NCI-H2171 treated with DMSO at 0.1 percent for 48 hours (cell line): ENCODE measurements around the gene GATC.
A peak's percentile ranks its signal among the peaks of the same experiment; 100 is the strongest.
"Not testable (repeated sequence)": the region's sequence is repeated elsewhere in the genome, so short reads cannot be mapped to it uniquely, and the experiment has no call there.

Experiments
- DNase-seq: peaks from one replicate; lab custom pipeline; 2025; lab: John Stamatoyannopoulos, UW

GATC gene

GRCh38 chr12:120437735-120438494 is 8.3 kb upstream of the GATC start, which contains the start of gene COX6A1:
Gene COX6A1, plus strand, starts transcription at chr12:120438113. Its CDS starts 14 bp downstream, at chr12:120438127.
- peak; percentile 100 for DNase-seq

- no peak for DNase-seq
Measured at GRCh38 chr12:120438495-120439198, 7.6 kb upstream of the GATC start.

- peak; percentile 49 for DNase-seq
Measured at GRCh38 chr12:120439646-120440247, 6.5 kb upstream of the GATC start.

- DNase-seq, result no peak
Measured at GRCh38 chr12:120444676-120445075, 1.6 kb upstream of the GATC start.

GRCh38 chr12:120446844-120447178 is 567 bp downstream of the GATC start:
- DNase-seq, result not testable (repeated sequence)

- DNase-seq, result no peak
Measured at GRCh38 chr12:120447992-120448391, 1.7 kb downstream of the GATC start.

- not testable (repeated sequence) for DNase-seq
Measured at GRCh38 chr12:120452524-120452923, 6.3 kb downstream of the GATC start.

GRCh38 chr12:120453060-120453750 is 7.0 kb downstream of the GATC start:
- DNase-seq, result no peak

- DNase-seq, result peak; percentile 38
Measured at GRCh38 chr12:120453977-120454376, 7.7 kb downstream of the GATC start.

- DNase-seq, result no peak
Measured at GRCh38 chr12:120455302-120455701, 9.1 kb downstream of the GATC start.

- DNase-seq, result no peak
Measured at GRCh38 chr12:120457133-120457532, 10.9 kb downstream of the GATC start.

- DNase-seq, result no peak
Measured at GRCh38 chr12:120460157-120460556, 13.9 kb downstream of the GATC start.

- no peak for DNase-seq
Measured at GRCh38 chr12:120462099-120462640, 15.9 kb downstream of the GATC start.

GRCh38 chr12:120463712-120464111 is 17.5 kb downstream of the GATC start:
- no peak for DNase-seq

GRCh38 chr12:120465756-120466155 is 19.5 kb downstream of the GATC start:
- no peak for DNase-seq

- peak; percentile 57 for DNase-seq
Measured at GRCh38 chr12:120466560-120467315, 20.5 kb downstream of the GATC start.

- DNase-seq, result no peak
Measured at GRCh38 chr12:120467439-120467838, 21.2 kb downstream of the GATC start.

GRCh38 chr12:120468325-120468820 is 22.1 kb downstream of the GATC start:
- no peak for DNase-seq

- DNase-seq, result peak; percentile 57
Measured at GRCh38 chr12:120468821-120469449, 22.7 kb downstream of the GATC start.

GRCh38 chr12:120469450-120470149 is 23.4 kb downstream of the GATC start, which contains the start of gene SRSF9:
Gene SRSF9, minus strand, starts transcription at chr12:120469748. Its CDS starts 139 bp downstream, at chr12:120469609.
- DNase-seq, result peak; percentile 93
